Osteocyte (in vitro differentiated cells): ENCODE measurements around the gene CDC42BPG. TPM values are rescaled to one million over a fixed set of nuclear protein-coding genes. Genes with fewer than 3 reads are reported as not detected.

Source experiments
- DNase-seq: peaks from one replicate; pipeline ENCODE4 v3.0.0; 2021; ENCODE audit warnings: mixed read lengths; ENCODE audit not compliant: unreplicated experiment; ENCODE audit errors: extremely low spot score
- H3K27ac Mint-ChIP-seq: one replicate; pipeline ENCODE4 v1.8.0; 2021; ENCODE audit warnings: mild to moderate bottlenecking, mixed read lengths; ENCODE audit not compliant: unreplicated experiment
- H3K27me3 Mint-ChIP-seq: one replicate; pipeline ENCODE4 v1.8.0; 2021; ENCODE audit warnings: mixed read lengths; ENCODE audit not compliant: unreplicated experiment
- H3K36me3 Mint-ChIP-seq: one replicate; pipeline ENCODE4 v1.8.0; 2021; ENCODE audit warnings: mixed read lengths; ENCODE audit not compliant: unreplicated experiment
- H3K4me1 Mint-ChIP-seq: one replicate; pipeline ENCODE4 v1.8.0; 2021; ENCODE audit warnings: mixed read lengths; ENCODE audit not compliant: unreplicated experiment
- H3K4me3 Mint-ChIP-seq: one replicate; pipeline ENCODE4 v1.8.0; 2021; ENCODE audit warnings: mild to moderate bottlenecking, moderate library complexity, mixed read lengths; ENCODE audit not compliant: unreplicated experiment
- H3K9me3 Mint-ChIP-seq: one replicate; pipeline ENCODE4 v1.8.0; 2021; ENCODE audit warnings: mixed read lengths; ENCODE audit not compliant: unreplicated experiment
- CTCF ChIP-seq: fragments of 200-600 bp; sonication (generic); IDR thresholded peaks from 2 replicates; pipeline ENCODE4 v1.5.0; 2021; ENCODE audit warnings: antibody characterized with exemption, mild to moderate bottlenecking, moderate library complexity
- total RNA-seq: library from RNA; stranded (reverse); gene quantifications from 2 replicates; pipeline ENCODE4 v1.2.1, GENCODE V29; 2021

The CDC42BPG gene
- total RNA-seq, 1 donor from 2014 or later = 1.7 TPM

- no peak for DNase-seq
- H3K36me3 Mint-ChIP-seq = no peaks in the 10 kb centered on the region
- H3K9me3 Mint-ChIP-seq = no peaks in the 10 kb centered on the region
- H3K27me3 Mint-ChIP-seq = no peaks in the 10 kb centered on the region
- H3K27ac Mint-ChIP-seq = no peak overlapping the region
- peaks cover 24% of the 10 kb centered on the region for H3K4me1 Mint-ChIP-seq
- no peak overlapping the region for H3K4me3 Mint-ChIP-seq
- TF ChIP-seq CTCF = no peak
Observed at GRCh38 chr11:64883575-64883974, 39.1 kb upstream of the CDC42BPG start.

GRCh38 chr11:64882243-64882642 lies 37.8 kb upstream of the CDC42BPG start:
- peak overlapping the region; percentile 52 for H3K27ac Mint-ChIP-seq
- H3K36me3 Mint-ChIP-seq = no peaks in the 10 kb centered on the region
- H3K27me3 Mint-ChIP-seq = no peaks in the 10 kb centered on the region
- H3K4me1 Mint-ChIP-seq = peaks cover 20% of the 10 kb centered on the region
- no peak overlapping the region for H3K4me3 Mint-ChIP-seq
- no peak for DNase-seq
- TF ChIP-seq CTCF = no peak
- no peaks in the 10 kb centered on the region for H3K9me3 Mint-ChIP-seq

GRCh38 chr11:64881476-64881875 lies 37.0 kb upstream of the CDC42BPG start:
- H3K36me3 Mint-ChIP-seq = no peaks in the 10 kb centered on the region
- peaks cover 28% of the 10 kb centered on the region for H3K4me1 Mint-ChIP-seq
- TF ChIP-seq CTCF = no peak
- no peaks in the 10 kb centered on the region for H3K27me3 Mint-ChIP-seq
- H3K4me3 Mint-ChIP-seq = no peak overlapping the region
- H3K9me3 Mint-ChIP-seq = no peaks in the 10 kb centered on the region
- no peak for DNase-seq
- no peak overlapping the region for H3K27ac Mint-ChIP-seq

- Mint-ChIP-seq H3K9me3 (no peaks in the 10 kb centered on the region), H3K27me3 (no peaks in the 10 kb centered on the region), H3K4me1 (peaks cover 32% of the 10 kb centered on the region), H3K27ac (no peak overlapping the region), H3K4me3 (no peak overlapping the region), H3K36me3 (no peaks in the 10 kb centered on the region)
- DNase-seq = no peak
- TF ChIP-seq CTCF = no peak
Observed at GRCh38 chr11:64880240-64881001, 36.0 kb upstream of the CDC42BPG start.

- Mint-ChIP-seq H3K9me3 (no peaks in the 10 kb centered on the region), H3K4me1 (peaks cover 43% of the 10 kb centered on the region), H3K4me3 (peak overlapping the region; percentile 87)
Observed at GRCh38 chr11:64879244-64879900, 34.9 kb upstream of the CDC42BPG start.

More at GRCh38 chr11:64879244-64879900, 34.9 kb upstream of the CDC42BPG start:
- TF ChIP-seq CTCF = no peak
- no peaks in the 10 kb centered on the region for H3K36me3 Mint-ChIP-seq
- peak overlapping the region; percentile 93 for H3K27ac Mint-ChIP-seq
- no peaks in the 10 kb centered on the region for H3K27me3 Mint-ChIP-seq
- DNase-seq = no peak
